GM13976 (cell line): ENCODE data around the gene UROD.
A peak's percentile ranks its signal among the peaks of the same experiment; 100 is the strongest.
"Not testable (repeated sequence)": the region's sequence is repeated elsewhere in the genome, so short reads cannot be mapped to it uniquely, and the experiment has no call there.

Source experiments
- DNase-seq: peaks from one replicate; pipeline ENCODE4 v3.0.0; 2012; ENCODE audit warnings: low spot score
- CTCF ChIP-seq: IDR thresholded peaks from 2 replicates; pipeline ENCODE4 v1.5.1; 2012; ENCODE audit warnings: borderline replicate concordance, mild to moderate bottlenecking; ENCODE audit not compliant: insufficient read depth; ENCODE audit errors: extremely low read depth, missing control alignments, control extremely low read depth
- in situ Hi-C: fragments of 300-500 bp; cut with MboI; formaldehyde crosslinking; loops from one replicate; pipeline ENCODE4 v1.12.0; 2022; ENCODE audit warnings: low sequenced_read_pairs, mixed read lengths, inconsistent platforms; ENCODE audit not compliant: unreplicated experiment

The UROD gene

GRCh38 chr1:45011837-45012638 is at the start of gene UROD:
Gene UROD, plus strand, starts transcription at chr1:45012254. Its CDS starts 12 bp downstream, at chr1:45012266.
- in situ Hi-C loops, result loop anchor here (10.0 kb wide), 1 partner anchor 483 kb away; the partner anchor contains the start of gene TESK2
- DNase-seq, result peak; percentile 94
- TF ChIP-seq CTCF, result no peak

GRCh38 chr1:44962729-44963128 is 49.3 kb upstream of the UROD start:
- DNase-seq, result no peak
- in situ Hi-C loops, result no loop called here
- no peak for TF ChIP-seq CTCF

DNA sequence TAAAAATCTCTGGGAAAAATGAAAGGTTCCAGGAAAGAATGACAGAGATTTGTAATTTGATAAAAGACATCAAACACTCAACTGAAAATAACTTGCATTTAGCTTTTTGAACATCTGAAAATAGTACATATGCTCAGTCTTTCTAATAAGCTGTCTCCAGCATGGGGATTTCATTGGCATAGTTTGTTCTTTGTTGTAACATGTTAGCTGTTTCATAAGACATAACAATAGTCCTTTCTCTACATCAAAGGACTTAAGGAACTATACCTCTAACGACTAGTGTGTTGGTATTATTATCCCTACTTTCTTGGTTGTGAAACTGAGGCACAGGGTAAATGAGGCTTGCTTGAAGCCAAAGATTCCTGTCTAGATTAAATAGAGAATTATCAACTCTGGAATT is 47.7 kb upstream of the UROD start:
- in situ Hi-C loops, result no loop called here
- no peak for TF ChIP-seq CTCF
- DNase-seq, result no peak

DNA sequence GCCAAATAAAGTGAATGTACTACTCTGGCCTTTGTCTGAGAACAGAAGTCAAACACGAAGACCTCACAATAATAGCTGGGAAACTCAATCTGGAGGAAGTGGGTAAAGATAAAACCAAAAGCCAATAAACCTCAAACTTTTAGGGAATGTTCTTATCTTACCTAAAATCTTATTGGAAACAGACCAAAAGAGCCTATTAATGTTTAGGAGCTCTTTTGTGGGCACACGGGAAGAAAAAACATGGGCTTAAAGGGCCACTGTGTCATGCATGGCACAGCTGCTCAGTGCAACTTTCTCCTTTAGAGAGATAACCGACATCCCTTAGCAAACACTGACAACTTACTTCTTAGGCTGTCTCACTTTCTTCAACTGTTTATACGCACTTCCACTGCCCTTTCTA is 41.7 kb upstream of the UROD start:
- DNase-seq, result no peak
- in situ Hi-C loops, result no loop called here
- TF ChIP-seq CTCF, result no peak

- in situ Hi-C loops, result no loop called here
- TF ChIP-seq CTCF, result no peak
- no peak for DNase-seq
Measured at GRCh38 chr1:44973645-44974044, 38.4 kb upstream of the UROD start.

DNA sequence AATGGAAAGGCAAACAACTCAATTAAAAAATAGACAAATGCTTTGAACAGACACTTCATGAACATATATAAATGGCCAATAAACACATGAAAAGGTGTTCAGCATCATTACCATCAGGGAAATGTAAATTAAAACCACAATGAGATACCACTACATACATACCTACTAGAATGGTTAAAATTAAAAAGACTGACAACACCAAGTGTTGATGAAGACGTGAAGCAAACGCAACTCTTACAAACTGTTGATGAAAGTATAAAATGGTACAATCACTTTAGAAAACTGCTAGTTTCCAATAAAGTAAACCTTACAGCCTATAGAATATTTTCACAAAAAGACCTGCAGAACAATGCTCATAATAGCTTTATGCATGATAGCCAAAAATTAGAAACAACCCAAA is 35.8 kb upstream of the UROD start:
- in situ Hi-C loops, result no loop called here

DNA sequence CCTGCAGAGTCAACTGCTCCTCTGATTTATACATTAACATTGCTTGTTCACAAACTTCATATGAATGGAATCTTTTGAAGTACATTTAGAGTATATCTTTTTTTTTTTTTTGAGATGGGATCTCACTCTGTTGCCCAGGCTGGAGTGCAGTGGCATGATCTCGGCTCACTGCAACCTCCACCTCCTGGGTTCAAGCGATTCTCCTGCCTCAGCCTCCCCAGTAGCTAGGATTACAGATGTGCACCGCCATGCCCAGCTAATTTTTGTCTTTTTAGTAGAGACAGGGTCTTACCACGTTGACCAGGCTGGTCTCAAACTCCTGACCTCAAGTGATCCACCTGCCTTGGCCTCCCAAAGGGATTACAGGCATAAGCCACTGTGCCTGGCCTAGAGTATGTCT is 34.7 kb upstream of the UROD start:
- in situ Hi-C loops, result not testable (repeated sequence)

More for the DNA sequence above, 35.8 kb upstream of the UROD start:
- TF ChIP-seq CTCF, result no peak
- DNase-seq, result no peak

More for the DNA sequence above, 34.7 kb upstream of the UROD start:
- not testable (repeated sequence) for DNase-seq
